Lower leg skin (tissue), 4 donors: ENCODE results near the gene TP73. TPM values are rescaled to one million over a fixed set of nuclear protein-coding genes. Genes with fewer than 3 reads are reported as not detected.

Experiments
- DNase-seq, 2 donors: peaks; one replicate each; pipeline ENCODE4 v3.0.0-alpha.2; 2019; ENCODE audit warnings: low spot score in 2 of 2
- H3K4me3 ChIP-seq: fragments of 200-600 bp; sonication (generic); 2 replicates; pipeline ENCODE4 v1.5.1; 2017; ENCODE audit warnings: mild to moderate bottlenecking, low read depth; ENCODE audit not compliant: poor library complexity, severe bottlenecking
- POLR2A ChIP-seq, 2 donors: fragments of 450-650 bp; IDR thresholded peaks; one replicate each; pipeline ENCODE4 v1.6.1; 2016 to 2017; ENCODE audit warnings: antibody characterized with exemption in 2 of 2, mild to moderate bottlenecking in 1 of 2, moderate library complexity in 1 of 2
- WGBS, 2 donors: methylation state at CpG; one replicate each; pipeline ENCODE4 v1.1.5; 2018; 5-methylcytosine and 5-hydroxymethylcytosine counted together
- intact Hi-C: fragments of 100-400 bp; cut with DNase I; formaldehyde crosslinking; loops from one replicate; pipeline ENCODE4 v1.15.0; 2023; ENCODE audit warnings: low total_unique reads
- total RNA-seq, 4 donors: library from RNA; depleted of rRNA; stranded (reverse); fragments of >200 nt; gene quantifications; one replicate each; pipeline ENCODE4 v1.1.0, GENCODE V29; 2016
- TF ChIP-seq, protein P1 (sequence below), 3 donors: fragments of 450-650 bp; IDR thresholded peaks; one replicate each; pipeline ENCODE4 v1.5.1; 2016; ENCODE audit warnings: antibody characterized with exemption in 3 of 3, mild to moderate bottlenecking in 3 of 3, moderate library complexity in 2 of 3

The TP73 gene
- total RNA-seq, 4 donors from 2014 or later, result 5.8 to 23.6 (median 11.0) TPM

- no peak for DNase-seq
- no peak overlapping the region for H3K4me3 ChIP-seq
- 73 to 83% methylated on average over 14 of the region's 14 CpGs for WGBS, 2 donors
- TF ChIP-seq, protein P1, sequence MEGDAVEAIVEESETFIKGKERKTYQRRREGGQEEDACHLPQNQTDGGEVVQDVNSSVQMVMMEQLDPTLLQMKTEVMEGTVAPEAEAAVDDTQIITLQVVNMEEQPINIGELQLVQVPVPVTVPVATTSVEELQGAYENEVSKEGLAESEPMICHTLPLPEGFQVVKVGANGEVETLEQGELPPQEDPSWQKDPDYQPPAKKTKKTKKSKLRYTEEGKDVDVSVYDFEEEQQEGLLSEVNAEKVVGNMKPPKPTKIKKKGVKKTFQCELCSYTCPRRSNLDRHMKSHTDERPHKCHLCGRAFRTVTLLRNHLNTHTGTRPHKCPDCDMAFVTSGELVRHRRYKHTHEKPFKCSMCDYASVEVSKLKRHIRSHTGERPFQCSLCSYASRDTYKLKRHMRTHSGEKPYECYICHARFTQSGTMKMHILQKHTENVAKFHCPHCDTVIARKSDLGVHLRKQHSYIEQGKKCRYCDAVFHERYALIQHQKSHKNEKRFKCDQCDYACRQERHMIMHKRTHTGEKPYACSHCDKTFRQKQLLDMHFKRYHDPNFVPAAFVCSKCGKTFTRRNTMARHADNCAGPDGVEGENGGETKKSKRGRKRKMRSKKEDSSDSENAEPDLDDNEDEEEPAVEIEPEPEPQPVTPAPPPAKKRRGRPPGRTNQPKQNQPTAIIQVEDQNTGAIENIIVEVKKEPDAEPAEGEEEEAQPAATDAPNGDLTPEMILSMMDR (IDR thresholded peaks at IDR 0.05), result no peak
- TF ChIP-seq POLR2A (IDR thresholded peaks at IDR 0.05), result no peak
- intact Hi-C loops, result no loop called here
These were observed 84.4 kb downstream of the TP73 start for GRCh38 chr1:3736708-3737107.

- WGBS, 2 donors, result 90 to 95% methylated on average over 12 of the region's 12 CpGs
- DNase-seq, result no peak
- TF ChIP-seq, protein P1 (IDR thresholded peaks at IDR 0.05), result no peak
- intact Hi-C loops, result no loop called here
- no peak overlapping the region for H3K4me3 ChIP-seq
These were observed 86.6 kb downstream of the TP73 start for GRCh38 chr1:3738943-3739342.

GRCh38 chr1:3740042-3740441, 87.7 kb downstream of the TP73 start:
- H3K4me3 ChIP-seq, result no peak overlapping the region
- DNase-seq, result no peak
- intact Hi-C loops, result no loop called here
- TF ChIP-seq, protein P1 (IDR thresholded peaks at IDR 0.05), result no peak
- TF ChIP-seq POLR2A (IDR thresholded peaks at IDR 0.05), result no peak
- 88 to 92% methylated on average over 9 of the region's 9 CpGs for WGBS, 2 donors

- H3K4me3 ChIP-seq, result no peak overlapping the region
- no peak for TF ChIP-seq POLR2A (IDR thresholded peaks at IDR 0.05)
- TF ChIP-seq, protein P1 (IDR thresholded peaks at IDR 0.05), result no peak
- intact Hi-C loops, result no loop called here
- 92 to 93% methylated on average over 13 of the region's 13 CpGs for WGBS, 2 donors
- DNase-seq, result no peak
These were observed 88.4 kb downstream of the TP73 start for GRCh38 chr1:3740752-3741151.

DNA sequence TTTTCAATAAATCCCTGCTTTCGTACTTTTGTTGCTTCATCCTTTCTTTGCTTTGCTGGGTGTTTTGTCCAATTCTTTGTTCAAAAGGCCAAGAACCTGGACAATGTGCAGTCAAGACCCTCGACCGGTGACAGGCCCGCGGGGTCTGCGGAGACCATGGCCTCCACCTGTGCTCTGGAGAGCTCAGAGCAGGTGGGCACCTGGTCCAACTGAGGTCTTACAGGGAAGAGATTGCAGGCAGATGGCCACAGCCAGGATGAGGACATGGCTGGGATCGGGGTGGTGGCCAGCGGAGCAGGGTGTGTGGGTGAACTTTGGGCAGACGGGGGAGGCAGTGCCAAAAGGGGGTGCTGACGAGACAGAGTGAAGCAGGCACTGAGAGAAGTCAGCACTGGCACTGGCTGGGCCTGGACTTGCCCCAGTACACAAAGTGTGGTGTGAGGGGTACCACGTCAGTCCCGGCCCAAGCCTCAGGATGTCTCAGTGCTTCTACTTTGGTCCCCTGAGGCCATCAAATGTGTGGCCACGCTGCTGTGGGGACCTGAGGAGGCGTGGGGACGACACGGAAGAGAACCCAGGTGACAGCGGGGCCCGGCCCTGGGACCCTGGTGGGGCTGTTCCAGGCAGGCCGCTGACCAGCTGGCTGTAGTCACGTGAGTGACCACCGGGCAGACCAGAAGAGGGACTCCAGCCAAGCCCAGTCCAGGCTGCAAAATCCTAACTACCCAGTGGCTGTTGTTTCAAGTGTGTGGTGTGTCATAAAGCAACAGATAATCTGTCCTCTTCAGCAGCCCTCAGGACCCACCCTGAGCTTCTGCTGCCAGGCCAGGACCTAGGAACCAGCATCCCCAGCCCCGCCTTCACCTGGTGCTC, 89.5 kb downstream of the TP73 start:
- DNase-seq, result no peak
- WGBS, 2 donors, result 94% methylated on average over 19 of the region's 22 CpGs
- no peak overlapping the region for H3K4me3 ChIP-seq
- TF ChIP-seq, protein P1 (IDR thresholded peaks at IDR 0.05), result no peak
- TF ChIP-seq POLR2A (IDR thresholded peaks at IDR 0.05), result no peak
- intact Hi-C loops, result no loop called here
